C1 segment of cervical spinal cord (tissue), 14 donors: ENCODE data around the gene ZNF839.
A peak's percentile ranks its signal among the peaks of the same experiment; 100 is the strongest.
"Not testable (repeated sequence)": the region's sequence is repeated elsewhere in the genome, so short reads cannot be mapped to it uniquely, and the experiment has no call there.

ENCODE experiments used
- DNase-seq, 14 donors: peaks; one replicate each; lab custom pipeline; 2025; lab: John Stamatoyannopoulos, UW

ZNF839 gene

GRCh38 chr14:102319351-102320032 is at the start of gene ZNF839:
ZNF839 (plus strand) TSS chr14:102319746; CDS start chr14:102319766, 20 bp downstream.
- DNase-seq: peak; percentile 26 to 88 (median 79)

GRCh38 chr14:102272392-102272791 is 47.2 kb upstream of the ZNF839 start:
- DNase-seq: no peak

- DNase-seq: no peak
Observed at GRCh38 chr14:102275866-102276265, 43.7 kb upstream of the ZNF839 start.

DNA sequence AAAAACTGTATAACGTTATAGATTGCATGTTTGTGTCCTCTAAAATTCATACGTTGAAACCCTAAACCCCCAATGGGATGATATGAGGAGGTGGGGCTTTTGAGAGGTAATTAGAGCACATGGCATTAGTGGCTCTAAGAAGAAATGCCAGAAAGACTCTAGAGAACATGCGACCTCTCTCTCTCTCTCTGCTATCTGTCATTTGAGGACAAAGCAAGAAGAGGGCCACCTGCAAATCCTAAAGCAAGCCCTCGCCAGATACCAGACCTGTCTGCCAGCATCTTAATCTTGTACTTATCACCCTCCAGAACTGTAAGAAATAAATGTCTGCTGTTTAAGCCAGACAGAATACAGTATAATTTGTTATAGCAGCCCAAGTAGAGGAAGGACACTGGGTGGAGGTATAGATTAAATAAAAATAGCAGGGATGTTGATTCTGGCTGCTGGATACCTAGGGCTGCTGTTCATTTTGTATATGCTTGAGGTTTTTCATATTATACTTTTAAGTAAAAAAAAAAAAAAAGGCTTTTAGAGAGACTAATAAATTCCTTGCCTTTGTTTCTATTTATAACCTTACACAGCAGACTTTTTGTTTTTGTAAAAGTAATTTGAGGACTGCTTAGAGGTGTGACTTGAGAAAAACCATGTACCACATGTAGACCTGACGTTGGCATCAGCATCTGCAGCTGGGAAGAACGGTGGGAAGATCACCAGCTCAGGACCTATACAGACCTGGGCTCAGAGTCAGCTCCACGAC is 41.5 kb upstream of the ZNF839 start:
- DNase-seq: no peak

DNA sequence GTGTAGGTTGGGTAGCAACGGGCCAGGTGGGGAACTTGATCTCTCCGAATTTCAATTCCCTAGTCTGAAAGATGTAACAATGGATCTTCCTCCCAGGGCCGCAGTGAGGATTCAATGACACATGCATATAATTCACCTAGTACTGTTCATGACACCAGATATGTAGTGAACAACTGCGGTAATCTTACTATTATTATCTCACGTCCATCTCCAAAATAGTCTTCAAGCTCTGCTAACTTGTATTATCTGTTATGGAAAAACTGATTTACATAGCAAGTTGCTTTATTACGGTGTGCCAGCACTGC is 41.0 kb upstream of the ZNF839 start:
- DNase-seq: no peak

- no peak for DNase-seq
Observed at GRCh38 chr14:102279282-102279681, 40.3 kb upstream of the ZNF839 start.

DNA sequence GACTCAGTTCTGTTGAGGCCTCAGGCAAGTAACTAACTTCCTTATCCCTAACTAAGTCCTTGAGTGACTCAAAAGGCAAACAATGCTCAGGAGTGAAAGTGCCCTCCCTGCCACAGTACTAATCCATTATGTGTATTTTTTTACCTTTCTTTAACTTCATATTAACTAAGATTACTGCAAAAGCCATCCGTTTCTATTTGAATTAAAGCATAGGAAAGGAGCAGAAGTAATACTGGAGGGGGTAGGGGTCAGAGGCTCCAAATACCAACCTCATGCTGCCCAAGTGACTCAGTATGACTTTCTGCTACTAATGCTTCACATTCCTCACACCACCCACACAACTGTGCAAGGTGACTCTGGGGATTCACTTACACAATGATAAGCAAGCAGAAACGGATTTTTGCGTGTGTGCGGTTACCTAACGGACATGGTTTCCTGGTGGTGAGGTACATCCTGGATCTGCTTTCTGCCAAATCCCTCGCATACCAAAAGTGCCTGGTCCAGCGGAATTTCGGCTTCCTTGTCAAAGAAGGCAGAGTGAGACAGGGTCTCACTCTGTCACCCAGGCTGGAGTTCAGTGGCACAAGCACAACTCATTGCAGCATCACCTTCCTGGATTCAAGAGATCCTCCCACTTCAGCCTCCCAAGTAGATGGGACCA is 39.7 kb upstream of the ZNF839 start:
- DNase-seq: no peak

GRCh38 chr14:102280376-102280962 is 39.1 kb upstream of the ZNF839 start:
- DNase-seq: no peak

- no peak for DNase-seq
Observed at GRCh38 chr14:102282751-102283465, 36.6 kb upstream of the ZNF839 start.

DNA sequence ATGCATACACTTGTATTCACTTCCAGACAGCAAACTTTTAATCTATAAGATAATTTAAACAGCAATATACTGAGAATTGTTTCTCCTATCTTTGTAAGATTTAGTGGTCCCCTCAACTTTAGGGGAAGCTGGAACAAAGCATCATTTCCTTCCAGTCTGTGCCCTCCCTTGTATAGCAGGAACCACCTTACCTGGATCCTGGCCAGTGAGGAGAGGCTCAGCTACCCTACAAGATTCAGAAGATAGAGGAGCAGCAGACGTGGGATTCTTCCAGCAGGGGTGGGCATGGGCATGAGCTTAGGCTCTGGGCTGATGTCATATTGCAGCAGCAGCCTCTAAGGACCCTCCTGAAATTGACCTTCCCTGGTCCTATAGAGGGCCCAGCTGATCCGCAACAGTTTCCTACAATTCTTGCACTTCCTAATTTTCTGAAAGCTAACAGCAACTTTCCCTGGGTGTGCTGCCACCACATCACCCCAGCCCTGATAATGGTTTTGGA is 35.9 kb upstream of the ZNF839 start:
- no peak for DNase-seq

DNA sequence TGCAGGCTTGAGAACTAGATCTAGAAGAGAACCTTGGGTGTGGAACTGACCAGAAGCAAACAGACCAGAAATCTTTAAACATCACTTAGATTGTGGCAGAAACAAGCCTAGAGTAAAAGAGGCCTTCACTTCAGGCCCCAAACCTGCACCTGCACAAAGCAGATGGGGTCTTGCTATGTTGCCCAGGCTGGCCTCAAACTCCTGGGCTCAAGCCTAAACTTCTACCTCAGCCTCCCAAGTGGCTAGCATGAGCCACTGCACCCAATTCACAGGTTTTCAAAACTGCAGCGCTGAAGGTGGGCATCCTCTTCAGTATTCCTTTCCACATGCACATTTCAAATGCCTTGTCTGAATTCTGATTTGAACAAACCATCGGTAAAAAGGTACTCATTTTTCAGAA is 34.4 kb upstream of the ZNF839 start:
- no peak for DNase-seq

DNA sequence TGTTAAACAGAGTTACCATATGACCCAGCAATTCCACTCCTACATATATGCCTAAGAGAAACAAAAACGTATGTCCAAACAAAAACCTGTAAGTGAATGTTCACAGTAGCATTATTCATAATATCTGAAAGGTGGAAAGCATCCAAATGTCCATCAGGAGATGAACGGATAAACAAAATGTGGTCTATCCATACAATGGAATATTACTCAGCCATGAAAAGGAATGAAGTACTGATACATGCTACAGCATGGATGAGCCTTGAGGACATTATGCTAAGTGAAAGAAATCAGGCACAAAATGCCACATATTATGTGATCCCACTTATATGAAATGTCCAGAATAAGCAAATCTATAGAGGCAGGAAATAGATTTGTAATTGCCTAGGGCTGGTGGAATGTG is 31.4 kb upstream of the ZNF839 start:
- no peak for DNase-seq

DNA sequence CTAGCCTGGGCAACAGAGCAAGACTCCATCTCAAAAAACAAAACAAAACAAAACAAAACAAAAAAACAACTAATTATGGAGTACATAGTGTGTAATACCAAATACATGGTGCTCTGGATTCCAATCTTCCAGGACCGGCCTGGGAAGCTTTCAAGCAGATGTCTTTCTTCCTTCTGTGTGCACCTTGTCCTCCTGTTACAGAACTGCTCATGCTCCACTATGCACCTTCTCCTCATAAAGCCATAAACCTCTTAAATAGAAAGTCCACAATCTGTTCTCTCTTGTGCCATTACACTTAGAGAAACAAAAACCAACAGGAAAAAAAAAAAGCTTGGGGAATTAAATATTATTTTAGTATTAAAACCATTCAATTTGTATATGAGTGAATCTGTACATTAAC is 27.1 kb upstream of the ZNF839 start:
- DNase-seq: no peak

- no peak for DNase-seq
Observed at GRCh38 chr14:102293781-102294180, 25.8 kb upstream of the ZNF839 start.

GRCh38 chr14:102295270-102295669 is 24.3 kb upstream of the ZNF839 start:
- no peak for DNase-seq

- no peak for DNase-seq
Observed at GRCh38 chr14:102297436-102298170, 21.9 kb upstream of the ZNF839 start.

- not testable (repeated sequence) for DNase-seq
Observed at GRCh38 chr14:102298303-102299070, 21.1 kb upstream of the ZNF839 start.

DNA sequence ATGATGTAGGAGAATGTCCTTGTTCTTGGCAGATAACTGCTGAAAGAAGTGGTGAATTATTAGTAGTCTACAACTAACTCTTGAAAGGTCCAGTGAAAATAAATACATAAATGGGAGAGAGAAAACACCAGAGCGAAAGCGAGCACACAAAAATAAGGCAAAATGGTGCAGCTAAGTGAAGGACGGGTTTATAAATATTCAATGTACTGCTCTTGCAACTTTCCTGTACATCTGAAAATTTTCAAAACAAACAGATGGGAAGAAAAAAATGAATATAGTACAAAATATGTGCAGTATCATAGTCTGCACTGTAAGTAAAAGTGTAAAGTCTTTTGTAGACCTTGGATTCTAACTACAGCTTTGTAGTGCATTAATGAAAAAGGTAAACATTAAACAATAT is 15.9 kb upstream of the ZNF839 start:
- DNase-seq: no peak

DNA sequence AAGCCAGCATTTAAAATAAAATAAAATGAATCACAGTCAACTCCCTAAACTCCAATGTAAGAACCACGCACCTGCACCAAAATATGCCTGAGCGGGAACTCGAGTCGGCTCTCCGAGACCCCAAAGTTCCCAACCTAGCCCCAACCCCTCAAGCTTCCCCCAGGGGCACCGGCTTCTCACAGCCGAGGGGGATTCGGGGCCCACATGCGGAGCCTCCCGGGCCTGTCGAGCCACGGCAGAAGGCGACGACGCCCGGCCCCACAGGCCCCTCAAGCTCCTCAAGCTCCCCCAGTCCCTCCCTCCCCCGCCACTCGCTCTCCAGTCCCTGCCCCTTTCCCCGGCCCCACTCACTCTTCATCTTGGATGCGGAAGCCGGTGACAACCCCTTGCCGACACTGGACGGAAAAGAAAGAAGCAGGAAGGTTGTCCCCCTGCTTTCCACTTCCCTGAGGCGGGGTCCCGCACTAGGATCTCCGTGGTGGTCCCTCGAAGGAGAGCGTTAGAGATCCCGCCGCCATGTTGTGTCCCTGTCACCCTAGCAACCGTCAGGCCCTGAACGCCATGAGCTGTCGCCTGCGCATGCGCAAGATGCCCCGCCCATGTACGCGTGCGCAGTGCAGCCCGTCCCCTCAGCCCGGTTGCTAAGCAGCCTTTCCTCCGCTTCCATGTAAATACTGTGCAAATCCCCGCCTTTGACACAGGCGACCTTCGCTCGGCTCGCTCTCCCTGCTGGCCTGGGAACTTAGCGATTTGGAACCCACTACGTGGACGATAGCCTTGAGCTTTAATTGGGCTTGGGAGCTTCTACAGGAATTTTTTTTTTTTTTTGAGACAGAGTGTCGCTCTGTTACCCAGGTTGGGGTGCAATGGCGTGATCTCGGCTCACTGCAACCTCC is 14.7 kb upstream of the ZNF839 start, which contains the start of gene MOK:
Gene MOK, minus strand, starts transcription at position 554 of the 896 bp plus-strand sequence. Its CDS starts 196 bp downstream, at position 358.
- peak; percentile 57 to 98 (median 94) for DNase-seq
